DND-41 (cell line): ENCODE data around the gene PRPS1L1.

Experiments used
- EZH2 ChIP-seq: IDR thresholded peaks from 3 replicates; pipeline ENCODE4 v1.6.1; 2012; ENCODE audit warnings: borderline replicate concordance, low read depth, mild to moderate bottlenecking, moderate library complexity, low read length, inconsistent platforms; ENCODE audit not compliant: severe bottlenecking
- TF ChIP-seq, protein P1 (sequence below): IDR thresholded peaks from 2 replicates; pipeline ENCODE4 v1.5.1; 2012; ENCODE audit warnings: borderline replicate concordance, low read length, moderate library complexity, mild to moderate bottlenecking; ENCODE audit not compliant: poor library complexity, severe bottlenecking; ENCODE audit errors: extremely low read depth

DNA sequence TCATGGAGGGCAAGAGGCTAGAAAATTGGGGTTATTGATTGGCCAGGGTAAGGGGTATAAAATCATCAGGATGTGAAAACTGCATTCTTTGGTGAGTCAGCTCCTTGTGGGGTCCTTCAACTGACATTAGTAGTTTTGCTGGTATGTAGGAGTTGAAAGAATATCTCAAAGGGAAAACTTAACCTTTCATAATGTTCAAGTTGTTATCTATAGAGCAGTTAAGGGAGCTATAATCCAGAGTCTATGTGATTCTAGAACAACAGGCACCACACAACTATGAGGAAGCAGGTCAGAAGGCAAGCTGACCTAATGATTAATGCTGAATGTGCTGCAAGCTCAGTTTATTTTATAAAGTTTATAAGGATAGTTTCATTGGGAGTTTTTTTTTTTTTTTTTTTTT is 13.7 kb downstream of the PRPS1L1 start:
- TF ChIP-seq, protein P1, sequence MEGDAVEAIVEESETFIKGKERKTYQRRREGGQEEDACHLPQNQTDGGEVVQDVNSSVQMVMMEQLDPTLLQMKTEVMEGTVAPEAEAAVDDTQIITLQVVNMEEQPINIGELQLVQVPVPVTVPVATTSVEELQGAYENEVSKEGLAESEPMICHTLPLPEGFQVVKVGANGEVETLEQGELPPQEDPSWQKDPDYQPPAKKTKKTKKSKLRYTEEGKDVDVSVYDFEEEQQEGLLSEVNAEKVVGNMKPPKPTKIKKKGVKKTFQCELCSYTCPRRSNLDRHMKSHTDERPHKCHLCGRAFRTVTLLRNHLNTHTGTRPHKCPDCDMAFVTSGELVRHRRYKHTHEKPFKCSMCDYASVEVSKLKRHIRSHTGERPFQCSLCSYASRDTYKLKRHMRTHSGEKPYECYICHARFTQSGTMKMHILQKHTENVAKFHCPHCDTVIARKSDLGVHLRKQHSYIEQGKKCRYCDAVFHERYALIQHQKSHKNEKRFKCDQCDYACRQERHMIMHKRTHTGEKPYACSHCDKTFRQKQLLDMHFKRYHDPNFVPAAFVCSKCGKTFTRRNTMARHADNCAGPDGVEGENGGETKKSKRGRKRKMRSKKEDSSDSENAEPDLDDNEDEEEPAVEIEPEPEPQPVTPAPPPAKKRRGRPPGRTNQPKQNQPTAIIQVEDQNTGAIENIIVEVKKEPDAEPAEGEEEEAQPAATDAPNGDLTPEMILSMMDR = no peak
- TF ChIP-seq EZH2 = no peak
